T-helper 1 cell treated with Interleukin-12 subunit alpha and Interleukin-12 subunit beta and Interleukin-4 antibody, amounts not matched to agents 30 μg/mL and 1 μg/mL, for 36 hours (primary cell): ENCODE measurements around the gene ZNF407.

ENCODE experiments used
- H3K27ac Mint-ChIP-seq: one replicate; pipeline ENCODE4 v1.8.0; 2021; ENCODE audit warnings: mild to moderate bottlenecking, mixed read lengths
- H3K27me3 Mint-ChIP-seq: one replicate; pipeline ENCODE4 v1.8.0; 2021; ENCODE audit warnings: low read depth, mixed read lengths
- H3K36me3 Mint-ChIP-seq: one replicate; pipeline ENCODE4 v1.8.0; 2021; ENCODE audit warnings: low read depth, mixed read lengths
- H3K4me1 Mint-ChIP-seq: one replicate; pipeline ENCODE4 v1.8.0; 2021; ENCODE audit warnings: low read depth, mixed read lengths
- H3K4me3 Mint-ChIP-seq: one replicate; pipeline ENCODE4 v1.8.0; 2021; ENCODE audit warnings: mild to moderate bottlenecking, moderate library complexity, mixed read lengths
- H3K9me3 Mint-ChIP-seq: one replicate; pipeline ENCODE4 v1.8.0; 2021; ENCODE audit warnings: mixed read lengths

ZNF407 gene

GRCh38 chr18:75044791-75045190, 447.1 kb downstream of the ZNF407 start:
- H3K27ac Mint-ChIP-seq = no peak overlapping the region
- no peaks in the 10 kb centered on the region for H3K27me3 Mint-ChIP-seq
- H3K4me1 Mint-ChIP-seq = no peaks in the 10 kb centered on the region
- H3K36me3 Mint-ChIP-seq = no peaks in the 10 kb centered on the region
- H3K9me3 Mint-ChIP-seq = no peaks in the 10 kb centered on the region
- no peak overlapping the region for H3K4me3 Mint-ChIP-seq

- no peaks in the 10 kb centered on the region for H3K36me3 Mint-ChIP-seq
- no peak overlapping the region for H3K4me3 Mint-ChIP-seq
- no peaks in the 10 kb centered on the region for H3K4me1 Mint-ChIP-seq
- H3K9me3 Mint-ChIP-seq = no peaks in the 10 kb centered on the region
- H3K27ac Mint-ChIP-seq = no peak overlapping the region
- no peaks in the 10 kb centered on the region for H3K27me3 Mint-ChIP-seq
Observed at GRCh38 chr18:75045272-75045671, 447.6 kb downstream of the ZNF407 start.

- no peaks in the 10 kb centered on the region for H3K27me3 Mint-ChIP-seq
- no peaks in the 10 kb centered on the region for H3K36me3 Mint-ChIP-seq
Observed at GRCh38 chr18:75047240-75047961, 449.7 kb downstream of the ZNF407 start.

GRCh38 chr18:75048776-75049454, 451.2 kb downstream of the ZNF407 start:
- no peak overlapping the region for H3K27ac Mint-ChIP-seq
- H3K4me3 Mint-ChIP-seq = no peak overlapping the region
- H3K36me3 Mint-ChIP-seq = no peaks in the 10 kb centered on the region
- H3K9me3 Mint-ChIP-seq = no peaks in the 10 kb centered on the region
- peaks cover 6% of the 10 kb centered on the region for H3K4me1 Mint-ChIP-seq
- no peaks in the 10 kb centered on the region for H3K27me3 Mint-ChIP-seq

More at GRCh38 chr18:75047240-75047961, 449.7 kb downstream of the ZNF407 start:
- no peak overlapping the region for H3K4me3 Mint-ChIP-seq
- no peaks in the 10 kb centered on the region for H3K4me1 Mint-ChIP-seq
- H3K27ac Mint-ChIP-seq = no peak overlapping the region
- H3K9me3 Mint-ChIP-seq = no peaks in the 10 kb centered on the region

GRCh38 chr18:75049455-75049789, 451.8 kb downstream of the ZNF407 start:
- no peaks in the 10 kb centered on the region for H3K36me3 Mint-ChIP-seq
- H3K27ac Mint-ChIP-seq = no peak overlapping the region
- H3K9me3 Mint-ChIP-seq = no peaks in the 10 kb centered on the region
- no peak overlapping the region for H3K4me3 Mint-ChIP-seq
- H3K4me1 Mint-ChIP-seq = peaks cover 6% of the 10 kb centered on the region
- H3K27me3 Mint-ChIP-seq = no peaks in the 10 kb centered on the region

- Mint-ChIP-seq H3K4me3 (no peak overlapping the region), H3K27me3 (no peaks in the 10 kb centered on the region), H3K27ac (no peak overlapping the region), H3K9me3 (no peaks in the 10 kb centered on the region), H3K36me3 (no peaks in the 10 kb centered on the region), H3K4me1 (peaks cover 6% of the 10 kb centered on the region)
Observed at GRCh38 chr18:75051757-75052156, 454.1 kb downstream of the ZNF407 start.

GRCh38 chr18:75052475-75052874, 454.8 kb downstream of the ZNF407 start:
- H3K9me3 Mint-ChIP-seq = no peaks in the 10 kb centered on the region
- H3K4me1 Mint-ChIP-seq = peaks cover 6% of the 10 kb centered on the region
- no peak overlapping the region for H3K27ac Mint-ChIP-seq
- no peaks in the 10 kb centered on the region for H3K27me3 Mint-ChIP-seq
- no peak overlapping the region for H3K4me3 Mint-ChIP-seq
- no peaks in the 10 kb centered on the region for H3K36me3 Mint-ChIP-seq

GRCh38 chr18:75053028-75053629, 455.5 kb downstream of the ZNF407 start:
- no peaks in the 10 kb centered on the region for H3K36me3 Mint-ChIP-seq
- H3K4me1 Mint-ChIP-seq = peaks cover 6% of the 10 kb centered on the region

GRCh38 chr18:75054046-75054445, 456.4 kb downstream of the ZNF407 start:
- no peak overlapping the region for H3K27ac Mint-ChIP-seq
- H3K36me3 Mint-ChIP-seq = no peaks in the 10 kb centered on the region
- H3K4me3 Mint-ChIP-seq = no peak overlapping the region
- no peaks in the 10 kb centered on the region for H3K9me3 Mint-ChIP-seq
- H3K4me1 Mint-ChIP-seq = peaks cover 6% of the 10 kb centered on the region
- no peaks in the 10 kb centered on the region for H3K27me3 Mint-ChIP-seq

More at GRCh38 chr18:75053028-75053629, 455.5 kb downstream of the ZNF407 start:
- Mint-ChIP-seq H3K4me3 (no peak overlapping the region), H3K27ac (no peak overlapping the region), H3K9me3 (no peaks in the 10 kb centered on the region), H3K27me3 (no peaks in the 10 kb centered on the region)

GRCh38 chr18:75054611-75055010, 456.9 kb downstream of the ZNF407 start:
- H3K27me3 Mint-ChIP-seq = no peaks in the 10 kb centered on the region
- H3K36me3 Mint-ChIP-seq = no peaks in the 10 kb centered on the region
- no peak overlapping the region for H3K4me3 Mint-ChIP-seq
- no peaks in the 10 kb centered on the region for H3K9me3 Mint-ChIP-seq
- H3K4me1 Mint-ChIP-seq = peaks cover 6% of the 10 kb centered on the region
- no peak overlapping the region for H3K27ac Mint-ChIP-seq

GRCh38 chr18:75057169-75057960, 459.7 kb downstream of the ZNF407 start:
- Mint-ChIP-seq H3K27me3 (no peaks in the 10 kb centered on the region), H3K9me3 (no peaks in the 10 kb centered on the region), H3K27ac (no peak overlapping the region), H3K4me1 (peaks cover 6% of the 10 kb centered on the region), H3K4me3 (no peak overlapping the region), H3K36me3 (no peaks in the 10 kb centered on the region)

GRCh38 chr18:75060185-75060584, 462.5 kb downstream of the ZNF407 start:
- H3K4me3 Mint-ChIP-seq = no peak overlapping the region
- no peaks in the 10 kb centered on the region for H3K9me3 Mint-ChIP-seq
- no peak overlapping the region for H3K27ac Mint-ChIP-seq
- H3K4me1 Mint-ChIP-seq = no peaks in the 10 kb centered on the region
- H3K36me3 Mint-ChIP-seq = no peaks in the 10 kb centered on the region
- no peaks in the 10 kb centered on the region for H3K27me3 Mint-ChIP-seq

- Mint-ChIP-seq H3K4me3 (no peak overlapping the region), H3K27me3 (no peaks in the 10 kb centered on the region), H3K4me1 (no peaks in the 10 kb centered on the region), H3K27ac (no peak overlapping the region), H3K36me3 (no peaks in the 10 kb centered on the region), H3K9me3 (no peaks in the 10 kb centered on the region)
Observed at GRCh38 chr18:75062297-75062886, 464.7 kb downstream of the ZNF407 start.

GRCh38 chr18:75063196-75063595, 465.5 kb downstream of the ZNF407 start:
- H3K4me3 Mint-ChIP-seq = no peak overlapping the region
- H3K27ac Mint-ChIP-seq = no peak overlapping the region
- H3K27me3 Mint-ChIP-seq = no peaks in the 10 kb centered on the region
- no peaks in the 10 kb centered on the region for H3K9me3 Mint-ChIP-seq
- H3K4me1 Mint-ChIP-seq = peaks cover 2% of the 10 kb centered on the region
- H3K36me3 Mint-ChIP-seq = no peaks in the 10 kb centered on the region
